Stimulated activated CD8-positive, alpha-beta memory T cell treated with anti-CD3 and anti-CD28 coated beads, Interleukin-12 subunit alpha, Interleukin-12 subunit beta, amount 100 ng/mL, for 24 hours (primary cell): ENCODE measurements around the gene BIRC7.

Experiments used
- DNase-seq: peaks from one replicate; pipeline ENCODE4 v3.0.0-alpha.2; 2020; ENCODE audit errors: extremely low read depth

BIRC7 gene

DNA sequence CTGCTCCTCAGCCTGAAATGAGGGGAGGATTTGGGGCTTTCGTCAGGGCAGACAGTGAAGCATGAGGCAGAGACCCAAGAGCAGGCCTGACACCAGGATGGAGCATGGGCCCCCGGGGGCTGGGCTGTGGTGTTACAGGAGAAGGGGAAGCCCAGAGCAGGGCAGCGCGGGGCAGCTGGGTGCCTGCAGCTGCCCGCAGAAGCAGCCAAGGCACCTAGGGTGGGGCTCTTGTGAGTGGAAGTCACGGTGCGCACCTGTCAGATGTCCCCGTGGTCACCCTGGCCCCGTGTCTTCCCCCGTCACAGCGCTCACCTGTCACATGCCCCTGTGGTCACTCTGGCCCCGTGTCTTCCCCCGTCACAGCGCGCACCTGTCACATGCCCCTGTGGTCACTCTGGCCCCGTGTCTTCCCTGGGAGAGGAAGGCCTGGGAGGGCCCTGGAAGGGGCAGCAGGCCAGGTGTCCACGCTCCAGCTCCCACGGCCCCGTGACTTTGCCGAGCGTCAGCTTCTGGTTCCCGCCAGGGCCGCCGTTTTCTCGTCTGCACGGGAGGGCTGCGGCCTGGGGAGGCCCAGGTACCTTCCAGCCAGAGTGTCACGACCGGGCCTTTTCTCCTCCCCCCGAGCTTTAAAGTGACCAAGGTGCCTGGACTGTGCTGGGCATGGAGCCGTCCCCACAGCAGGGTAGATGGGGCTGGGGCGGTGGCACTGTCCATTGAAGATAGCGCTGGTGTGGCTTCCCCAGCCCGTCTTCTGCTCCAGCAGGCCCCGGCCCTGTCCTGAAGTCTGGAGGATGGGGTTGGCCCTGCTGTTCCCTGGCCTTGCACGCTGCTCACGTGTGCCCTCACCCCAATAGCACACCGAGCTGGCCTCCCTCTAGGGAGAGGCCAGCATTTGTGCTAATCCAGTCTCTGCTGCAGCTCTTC is 46.3 kb downstream of the BIRC7 start:
- no peak for DNase-seq

DNA sequence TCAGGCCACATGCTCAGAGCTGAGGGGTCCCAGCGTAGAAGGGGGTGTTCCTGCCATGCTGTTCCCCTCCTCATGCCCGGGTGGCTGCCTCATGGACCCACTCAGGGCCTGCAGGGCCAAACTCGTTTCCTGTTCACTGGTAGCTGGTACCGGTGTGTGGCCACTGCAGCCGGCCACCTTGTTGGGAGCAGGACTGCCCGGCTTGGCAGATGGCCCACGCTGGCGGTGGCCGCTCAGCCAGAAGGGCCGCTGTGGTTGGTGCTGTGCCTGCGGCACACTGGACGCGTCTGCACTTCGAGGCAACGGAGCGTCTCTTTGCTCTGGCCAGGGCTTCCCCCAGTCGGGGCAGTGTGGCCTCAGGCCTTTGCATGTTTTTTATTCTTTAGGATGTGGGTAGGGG is 47.2 kb downstream of the BIRC7 start:
- DNase-seq: no peak

DNA sequence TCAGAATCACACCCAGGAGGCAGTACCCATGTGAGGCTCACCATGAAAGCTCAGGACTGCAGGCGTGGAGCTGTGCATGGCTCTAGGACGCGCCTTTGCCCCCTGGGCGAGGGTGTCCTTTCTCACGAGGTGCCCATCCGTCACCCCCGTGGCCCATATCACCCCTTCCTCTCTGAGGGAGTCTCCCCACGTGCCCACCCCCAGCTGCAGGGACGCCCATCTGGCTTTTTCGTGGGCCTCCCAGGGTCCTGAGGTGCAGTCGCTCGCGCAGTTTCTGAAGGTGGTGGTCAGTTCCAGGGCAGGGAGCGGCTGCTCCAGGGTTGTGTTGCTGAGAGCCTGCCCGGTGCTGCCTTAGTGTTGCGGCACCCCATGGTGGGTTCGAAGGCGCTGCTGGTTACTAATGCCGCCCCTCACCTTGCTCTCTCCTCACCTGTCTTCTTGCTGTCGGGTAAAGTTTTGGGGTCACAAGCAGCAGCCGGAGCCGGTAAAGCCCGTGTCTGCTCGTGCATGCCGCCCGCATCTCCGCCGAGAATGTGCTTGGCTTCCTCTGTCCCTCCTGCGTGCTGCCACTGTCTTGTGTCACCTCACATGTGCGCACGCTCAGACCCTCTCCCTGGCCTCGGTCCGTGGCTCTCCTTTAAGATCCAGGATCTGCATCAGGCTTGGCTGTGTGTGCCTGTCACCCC is 47.8 kb downstream of the BIRC7 start:
- DNase-seq: no peak

DNA sequence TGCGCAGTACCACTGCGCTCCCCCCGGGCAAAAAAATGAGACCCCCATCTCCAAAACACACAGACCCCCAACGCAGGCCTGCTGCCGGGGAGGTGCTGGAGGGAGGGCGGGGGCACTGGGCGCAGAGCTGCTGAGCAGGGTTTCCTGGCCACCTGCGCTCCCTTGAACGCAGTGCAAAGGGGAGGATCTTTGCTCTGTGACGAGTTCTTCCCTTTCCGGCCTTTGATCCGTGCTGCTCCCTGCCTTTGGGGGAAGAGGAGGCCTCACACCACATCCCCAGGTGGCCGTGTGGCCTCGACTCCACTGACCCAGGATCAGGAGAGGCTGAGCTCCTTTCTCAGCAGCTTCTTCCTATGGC is 48.4 kb downstream of the BIRC7 start:
- no peak for DNase-seq

DNA sequence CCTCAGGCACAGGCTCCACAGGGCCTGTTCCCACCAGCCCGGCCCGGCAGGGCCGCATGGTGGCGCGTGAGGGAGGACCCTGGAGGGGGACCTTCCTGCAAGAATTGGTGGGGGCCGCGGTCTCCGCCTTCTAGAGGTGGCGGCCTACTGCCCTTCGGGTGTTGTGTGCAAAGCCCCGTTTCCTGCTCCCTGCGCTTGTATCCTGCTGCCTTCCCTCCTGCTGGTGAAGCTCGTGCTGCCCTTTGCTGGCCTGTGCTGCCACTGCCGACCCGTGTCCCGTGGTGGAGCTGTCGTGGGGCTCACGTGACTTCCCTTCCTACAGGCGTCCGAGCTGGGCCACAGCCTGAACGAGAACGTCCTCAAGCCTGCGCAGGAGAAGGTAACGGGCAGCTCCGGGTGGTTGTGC is 48.8 kb downstream of the BIRC7 start:
- DNase-seq: no peak

DNA sequence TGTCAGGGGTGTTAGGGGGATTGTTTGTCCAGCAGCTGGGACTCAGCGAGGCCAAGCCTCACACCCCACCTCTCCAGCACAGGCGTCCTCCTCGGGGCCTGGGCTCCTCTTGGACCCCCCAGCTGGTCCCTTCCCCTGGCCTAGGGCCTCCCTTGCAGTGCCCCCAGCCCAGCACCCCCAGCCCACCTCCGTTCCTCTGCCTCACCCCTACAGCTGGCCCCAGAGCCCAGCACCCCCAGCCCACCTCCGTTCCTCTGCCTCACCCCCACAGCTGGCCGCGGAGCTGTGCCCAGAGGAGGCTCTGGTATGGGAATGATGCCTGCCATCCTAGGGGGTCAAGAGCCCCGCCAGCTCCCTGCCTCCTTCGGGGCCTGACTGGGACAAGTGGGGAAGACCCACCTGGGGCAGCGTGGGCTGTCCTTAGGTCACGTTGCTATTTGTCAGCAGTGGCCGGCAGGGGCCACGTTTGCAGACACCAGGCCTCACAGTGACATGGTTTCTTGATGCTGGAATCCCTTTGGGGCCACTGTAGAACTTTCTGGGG is 49.3 kb downstream of the BIRC7 start:
- no peak for DNase-seq

DNA sequence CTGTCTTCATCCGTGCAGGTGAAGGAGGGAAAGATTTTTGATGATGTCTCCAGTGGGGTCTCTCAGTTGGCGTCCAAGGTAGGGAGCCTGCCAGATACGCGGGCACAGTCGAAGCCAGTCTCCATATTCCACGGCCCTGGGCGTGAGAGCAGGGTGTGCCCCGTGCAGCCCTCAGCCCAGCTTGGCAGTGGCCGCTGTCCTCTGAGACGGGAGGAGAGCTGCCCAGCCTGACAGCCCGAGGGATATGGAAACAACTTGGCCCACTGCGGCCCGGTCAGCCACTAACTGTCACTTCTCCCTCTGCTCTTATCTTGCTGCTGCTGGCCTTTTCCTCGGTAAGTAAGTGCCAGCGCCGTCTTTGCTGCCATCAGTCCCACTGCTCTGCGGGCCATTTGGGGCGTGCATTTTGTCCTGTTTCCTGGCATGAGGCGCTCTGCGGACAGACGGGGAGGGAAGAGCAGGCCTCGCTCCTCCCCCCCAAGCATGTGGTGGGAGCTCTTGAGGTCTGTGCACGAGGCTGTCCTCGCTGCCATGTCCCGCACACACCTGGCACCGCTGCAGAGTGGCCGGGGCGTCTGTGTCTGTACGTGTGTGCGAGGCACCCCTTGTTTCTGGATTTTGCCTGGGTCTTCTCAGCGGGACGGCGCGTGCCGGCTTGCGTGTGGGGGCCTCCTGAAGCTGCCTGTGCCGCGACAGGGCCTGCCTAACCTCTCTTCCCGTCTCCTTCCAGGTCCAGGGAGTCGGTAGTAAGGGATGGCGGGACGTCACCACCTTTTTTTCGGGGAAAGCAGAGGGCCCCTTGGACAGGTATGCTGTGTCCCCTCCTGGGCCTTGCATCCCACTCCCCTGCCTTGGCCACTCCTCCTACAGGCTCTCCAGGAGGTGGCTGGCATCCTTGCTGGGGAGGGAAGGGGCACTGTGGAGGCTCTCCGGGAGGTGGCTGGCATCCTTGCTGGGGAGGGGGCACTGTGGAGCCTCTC is 50.2 kb downstream of the BIRC7 start:
- no peak for DNase-seq

DNA sequence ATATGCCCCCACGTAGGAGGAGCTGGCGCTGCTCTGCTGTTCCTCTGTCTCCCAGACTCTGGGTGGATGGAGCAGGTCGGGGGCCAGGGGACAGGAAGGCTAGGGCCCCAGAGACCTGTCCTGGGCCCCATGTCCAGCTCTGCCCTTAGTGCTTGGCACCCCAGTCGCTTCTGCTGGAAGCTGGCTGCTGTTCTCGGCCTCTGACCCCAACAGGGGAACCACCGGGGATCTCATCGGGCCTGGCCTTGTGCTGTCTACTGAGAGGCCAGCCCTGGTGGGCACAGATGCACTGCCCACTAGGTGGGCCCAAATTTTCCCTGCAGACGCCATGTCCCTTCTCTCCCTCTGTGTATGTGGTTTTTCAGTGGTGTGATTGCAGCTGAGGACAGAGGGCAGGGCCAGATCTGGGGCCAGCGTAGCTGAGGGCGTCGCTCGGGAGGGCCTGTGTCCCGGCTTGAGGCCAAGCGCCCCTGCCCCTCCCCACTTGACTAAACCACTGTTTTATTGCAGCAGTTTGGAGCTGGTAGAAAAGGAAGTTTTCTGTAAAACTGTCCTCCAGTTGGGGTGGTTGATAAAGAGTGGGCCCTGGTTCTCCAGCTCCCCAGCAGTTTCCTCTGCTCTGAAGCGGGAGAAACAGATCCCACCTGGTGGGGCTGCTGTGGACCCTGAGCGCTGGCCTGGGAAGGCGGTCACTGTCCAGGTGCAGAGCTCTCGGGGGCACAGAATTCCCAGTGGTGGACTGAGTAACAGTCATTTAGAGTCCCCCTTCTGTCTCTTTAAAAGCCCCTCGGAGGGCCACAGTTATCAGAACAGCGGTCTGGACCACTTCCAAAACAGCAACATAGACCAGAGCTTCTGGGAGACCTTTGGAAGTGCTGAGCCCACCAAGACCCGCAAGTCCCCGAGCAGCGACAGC is 51.3 kb downstream of the BIRC7 start:
- no peak for DNase-seq

DNA sequence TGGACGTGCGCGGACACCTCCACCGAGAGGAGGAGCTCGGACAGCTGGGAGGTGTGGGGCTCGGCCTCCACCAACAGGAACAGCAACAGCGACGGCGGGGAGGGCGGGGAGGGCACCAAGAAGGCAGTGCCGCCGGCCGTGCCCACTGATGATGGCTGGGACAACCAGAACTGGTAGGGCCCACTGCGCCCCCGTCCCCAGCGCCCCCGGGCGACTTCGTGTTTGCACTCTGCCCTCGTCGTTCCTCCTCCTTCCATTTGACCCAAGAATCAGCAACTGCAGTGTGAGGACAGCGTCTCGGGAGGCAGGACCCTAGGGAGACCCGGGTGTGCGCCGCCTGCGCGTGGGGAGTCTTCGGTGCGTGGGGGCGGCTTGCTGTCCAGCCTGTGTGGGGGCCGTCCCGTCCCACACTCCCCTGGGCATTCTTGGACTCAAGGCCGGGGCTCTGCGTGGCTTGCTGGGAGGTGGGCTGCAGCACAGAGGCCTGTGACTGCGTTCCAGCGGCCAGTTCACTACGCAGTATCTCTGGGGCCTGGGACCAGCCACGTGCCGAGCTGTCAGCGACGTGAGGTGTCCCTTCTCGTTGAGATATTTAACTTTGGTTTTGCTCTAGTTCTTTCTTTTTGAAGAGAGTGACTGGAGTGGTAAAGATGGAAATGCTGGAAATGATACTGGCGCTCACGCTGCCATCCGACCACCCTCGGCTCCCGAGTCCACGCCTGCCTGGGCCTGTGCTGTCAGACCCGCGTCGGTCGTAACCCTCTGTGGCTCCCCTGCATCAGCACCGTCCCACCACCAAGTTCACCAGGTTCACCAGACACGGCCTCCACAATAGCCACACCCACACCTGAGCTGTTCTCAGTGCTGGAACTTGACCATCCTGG is 52.2 kb downstream of the BIRC7 start:
- DNase-seq: no peak

DNA sequence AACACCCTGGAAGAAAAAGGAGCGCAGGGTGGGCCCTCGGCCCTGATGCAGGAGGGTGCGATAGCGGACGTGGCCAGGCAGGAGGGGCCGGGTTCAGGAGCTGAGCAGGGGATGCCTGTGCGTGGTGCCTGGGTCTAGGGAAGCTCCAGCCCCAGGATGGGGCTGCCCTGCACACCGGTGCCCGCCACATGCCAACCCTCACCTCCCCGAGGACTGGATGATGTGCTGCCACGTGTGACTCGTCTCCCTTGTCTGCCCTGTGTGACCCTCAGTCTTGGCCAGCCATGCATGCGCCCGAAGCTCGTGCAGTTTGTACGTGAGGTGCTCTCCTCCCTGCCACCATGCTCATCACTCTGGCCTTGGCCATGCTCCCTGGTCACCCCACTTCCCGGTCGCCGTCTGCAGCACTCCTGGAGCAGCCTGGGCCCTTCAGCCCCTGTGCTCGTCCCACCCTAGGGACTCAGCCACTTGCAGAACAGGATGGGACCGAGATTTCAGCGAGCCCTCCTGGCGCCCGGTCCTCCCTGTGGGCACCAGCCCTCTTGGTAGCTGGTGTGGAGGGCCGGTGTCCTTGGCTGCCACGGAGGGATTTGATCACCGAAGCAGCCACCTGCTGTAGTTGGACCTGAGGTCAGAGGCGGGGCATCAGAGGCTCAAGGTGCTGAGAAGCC is 53.0 kb downstream of the BIRC7 start:
- no peak for DNase-seq

DNA sequence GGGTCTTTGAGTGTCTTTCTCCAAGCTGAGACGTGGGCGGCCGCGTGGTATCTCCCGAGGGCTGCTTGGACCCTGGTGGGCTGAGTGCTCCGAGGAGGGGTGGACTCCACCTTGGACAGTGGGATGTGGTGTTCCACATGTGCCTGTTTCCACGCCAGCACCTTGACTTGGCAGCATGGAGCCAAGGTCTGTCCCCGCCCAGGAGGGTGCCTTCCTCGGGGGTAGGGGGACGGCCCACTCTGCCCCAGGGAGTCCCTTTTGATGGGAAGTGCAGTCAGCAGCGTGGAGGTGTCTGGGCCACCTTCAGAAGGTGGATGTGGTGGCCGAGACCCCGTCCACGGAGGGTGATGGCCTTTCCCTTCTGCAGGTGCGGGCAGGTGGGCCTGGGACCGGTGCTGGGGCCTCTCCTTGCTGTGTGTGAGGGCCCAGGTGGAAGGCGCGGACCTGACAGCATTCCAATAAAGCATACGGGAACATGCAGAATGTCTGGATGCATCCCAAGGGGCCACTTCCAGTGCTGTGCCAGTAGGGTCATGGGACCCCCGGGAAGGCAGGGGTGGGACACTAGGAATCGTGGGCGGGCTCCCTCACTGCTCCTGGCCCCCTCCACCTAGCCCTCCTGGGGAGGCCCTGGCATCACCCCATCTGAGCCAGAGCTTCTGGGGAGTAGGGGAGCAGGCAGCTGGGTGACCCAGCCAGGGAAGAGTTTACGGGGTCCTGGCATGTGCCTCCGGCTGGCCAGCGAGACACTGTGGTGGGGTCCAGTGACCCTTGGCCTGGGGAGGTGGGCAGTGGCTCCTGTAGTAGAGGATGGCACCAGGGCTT is 53.8 kb downstream of the BIRC7 start:
- DNase-seq: no peak
